Measurements from ENCODE around the gene PACRG. TPM values are rescaled to one million over a fixed set of nuclear protein-coding genes. Genes with fewer than 3 reads are reported as not detected.

Gene PACRG
- total RNA-seq, 2 donors from 2014 or later, result 0.14 to 3.9 TPM

DNA sequence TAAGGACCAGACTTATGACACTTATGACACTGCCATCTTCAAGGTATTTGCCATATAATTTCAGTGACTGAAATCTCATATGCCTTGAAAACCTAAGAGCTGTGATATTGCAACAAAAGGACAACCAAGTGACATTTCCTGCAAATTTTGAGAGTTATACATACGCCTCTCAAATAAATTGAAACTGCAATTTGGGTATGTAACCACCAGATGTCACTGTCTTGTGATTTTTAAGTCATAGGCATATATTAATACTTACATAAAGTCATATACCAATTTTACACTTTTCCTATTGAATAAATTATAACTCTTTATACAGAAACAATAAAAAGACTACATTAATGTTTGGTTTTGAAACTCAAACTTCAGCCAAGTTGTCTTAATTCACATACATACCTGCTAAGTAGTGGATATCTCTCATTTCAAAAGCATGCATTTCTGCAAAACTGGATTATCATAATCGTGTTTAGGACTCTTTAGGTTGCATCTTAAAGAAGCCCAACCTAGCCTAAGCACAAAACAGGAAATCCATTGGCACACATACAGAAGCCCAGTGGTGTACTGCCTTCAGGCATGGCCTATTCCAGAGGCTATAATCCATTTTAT is 180.2 kb downstream of the PACRG start:
- intact Hi-C loops (cut with DNase I), result no loop called here
- no peak for DNase-seq (ENCODE audit: low spot score)

- DNase-seq (ENCODE audit: low spot score), result no peak
- intact Hi-C loops (cut with DNase I), result no loop called here
These were observed 185.4 kb downstream of the PACRG start for GRCh38 chr6:162913206-162913605.

- no peak for DNase-seq (ENCODE audit: low spot score)
- intact Hi-C loops (cut with DNase I), result no loop called here
These were observed 189.7 kb downstream of the PACRG start for GRCh38 chr6:162917506-162917905.

- intact Hi-C loops (cut with DNase I), result no loop called here
- DNase-seq (ENCODE audit: low spot score), result no peak
These were observed 193.3 kb downstream of the PACRG start for GRCh38 chr6:162921062-162921461.

- DNase-seq (ENCODE audit: low spot score), result no peak
- intact Hi-C loops (cut with DNase I), result no loop called here
These were observed 193.8 kb downstream of the PACRG start for GRCh38 chr6:162921510-162922040.

- intact Hi-C loops (cut with DNase I), result no loop called here
- DNase-seq (ENCODE audit: low spot score), result no peak
These were observed 194.9 kb downstream of the PACRG start for GRCh38 chr6:162922563-162923166.

DNA sequence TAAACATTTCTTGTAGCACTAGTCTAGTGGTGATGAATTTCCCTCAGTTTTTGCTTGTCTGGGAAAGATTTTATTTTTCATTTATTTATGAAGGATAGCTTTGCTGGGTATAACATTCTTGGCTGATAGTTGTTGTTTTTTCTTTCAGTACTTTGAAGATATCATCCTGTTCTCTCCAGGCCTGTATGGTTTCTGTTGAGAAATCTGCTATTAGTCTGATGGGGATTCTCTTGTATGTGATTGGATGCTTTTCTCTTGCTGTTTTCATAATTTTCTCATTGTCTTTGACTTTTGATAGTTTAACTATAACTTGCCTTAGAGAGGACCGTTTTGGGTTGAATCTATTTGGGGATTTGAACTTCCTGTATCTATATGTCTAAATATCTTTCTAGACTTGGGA is 207.1 kb downstream of the PACRG start:
- DNase-seq (ENCODE audit: low spot score), result no peak
- intact Hi-C loops (cut with DNase I), result no loop called here

GRCh38 chr6:162940426-162940825 is 212.7 kb downstream of the PACRG start:
- intact Hi-C loops (cut with DNase I), result no loop called here

DNA sequence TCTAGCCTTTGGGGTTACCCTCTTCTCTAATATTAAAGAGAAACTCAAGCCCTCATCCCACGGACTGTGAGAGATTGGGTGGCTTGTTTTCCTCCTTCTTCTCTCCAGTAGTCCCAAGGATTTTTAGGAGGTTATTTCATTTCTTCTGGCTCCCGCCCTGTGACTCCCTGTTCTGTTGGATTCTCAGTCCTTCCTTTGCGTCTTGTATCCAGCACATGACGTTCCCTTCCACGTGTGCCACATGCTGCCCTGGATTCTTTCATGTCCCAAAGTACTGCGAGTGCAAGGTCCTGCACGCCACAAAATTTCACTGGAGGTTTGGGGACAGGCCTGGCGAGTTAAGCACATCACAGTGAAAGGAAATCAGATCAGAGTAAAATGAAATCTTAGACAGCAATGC is 213.4 kb downstream of the PACRG start:
- intact Hi-C loops (cut with DNase I), result no loop called here

More at GRCh38 chr6:162940426-162940825, 212.7 kb downstream of the PACRG start:
- DNase-seq (ENCODE audit: low spot score), result no peak

GRCh38 chr6:162942866-162943265 is 215.1 kb downstream of the PACRG start:
- DNase-seq (ENCODE audit: low spot score), result no peak
- intact Hi-C loops (cut with DNase I), result no loop called here

More for the DNA sequence above, 213.4 kb downstream of the PACRG start:
- DNase-seq (ENCODE audit: low spot score), result no peak

DNA sequence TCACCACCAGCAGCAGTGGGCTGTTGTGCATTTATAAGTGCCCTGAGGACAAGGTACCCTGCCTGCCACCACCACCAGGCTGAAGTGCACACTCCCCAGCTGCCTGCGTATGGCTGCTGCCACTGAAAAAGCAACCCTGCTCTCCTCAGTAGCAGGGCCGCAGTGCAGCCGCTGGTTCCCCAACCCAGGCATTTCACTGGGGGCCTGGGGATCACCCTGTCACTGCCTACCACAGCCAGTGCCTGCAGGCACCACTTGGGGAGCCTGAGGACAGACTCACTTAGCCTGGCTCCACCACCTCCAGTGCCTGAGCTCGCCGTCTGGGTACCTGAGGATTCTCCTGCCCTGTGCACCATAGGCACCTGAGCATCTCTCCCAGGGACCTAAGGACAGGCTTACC is 215.6 kb downstream of the PACRG start:
- intact Hi-C loops (cut with DNase I), result no loop called here
- no peak for DNase-seq (ENCODE audit: low spot score)

GRCh38 chr6:162951164-162951743 is 223.5 kb downstream of the PACRG start:
- intact Hi-C loops (cut with DNase I), result no loop called here
- no peak for DNase-seq (ENCODE audit: low spot score)

GRCh38 chr6:162952423-162952822 is 224.6 kb downstream of the PACRG start:
- intact Hi-C loops (cut with DNase I), result no loop called here

DNA sequence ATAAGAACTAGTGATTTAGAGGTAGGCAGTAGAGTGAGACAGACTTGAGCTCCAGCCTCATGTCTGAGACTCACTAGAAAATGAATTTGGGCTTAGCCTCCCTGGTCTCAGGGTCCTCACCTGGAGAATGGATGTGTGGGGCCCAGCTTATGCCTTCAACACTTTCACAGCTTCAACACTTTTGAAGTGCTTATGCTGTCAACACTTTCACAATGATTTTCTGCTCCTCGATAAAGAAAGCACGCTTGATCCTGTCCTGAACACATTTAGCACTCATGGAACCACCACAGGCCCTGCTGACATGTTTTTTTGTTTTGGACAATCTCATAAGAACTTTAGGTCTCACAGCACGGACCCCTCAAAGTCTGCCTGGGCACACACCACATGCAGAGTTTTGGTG is 229.3 kb downstream of the PACRG start:
- DNase-seq (ENCODE audit: low spot score), result no peak
- intact Hi-C loops (cut with DNase I), result no loop called here

More at GRCh38 chr6:162952423-162952822, 224.6 kb downstream of the PACRG start:
- no peak for DNase-seq (ENCODE audit: low spot score)

- intact Hi-C loops (cut with DNase I), result no loop called here
- no peak for DNase-seq (ENCODE audit: low spot score)
These were observed 233.1 kb downstream of the PACRG start for GRCh38 chr6:162960679-162961457.

DNA sequence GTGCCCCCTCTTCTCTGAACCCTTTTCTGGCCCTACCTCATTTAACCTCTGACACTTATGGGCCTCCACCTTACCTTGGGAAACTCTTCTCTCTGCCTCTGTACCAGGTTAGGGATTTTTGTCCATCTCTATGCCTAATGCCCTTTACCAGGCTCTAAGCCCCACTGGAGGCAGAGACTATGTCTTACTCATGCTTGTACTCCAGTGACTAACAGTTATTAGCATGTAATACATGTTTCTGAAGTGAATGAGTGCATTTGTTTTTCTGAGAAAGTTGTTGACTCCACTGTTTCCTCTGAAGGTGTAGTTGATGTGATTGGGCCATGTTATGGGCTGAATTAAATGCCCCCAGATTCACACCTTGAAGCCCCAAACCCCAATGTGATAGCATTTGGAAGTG is 234.3 kb downstream of the PACRG start:
- intact Hi-C loops (cut with DNase I), result no loop called here
- no peak for DNase-seq (ENCODE audit: low spot score)

- intact Hi-C loops (cut with DNase I), result no loop called here
- DNase-seq (ENCODE audit: low spot score), result no peak
These were observed 236.1 kb downstream of the PACRG start for GRCh38 chr6:162963861-162964260.

GRCh38 chr6:162964488-162965140 is 236.8 kb downstream of the PACRG start:
- intact Hi-C loops (cut with DNase I), result no loop called here
- no peak for DNase-seq (ENCODE audit: low spot score)

DNA sequence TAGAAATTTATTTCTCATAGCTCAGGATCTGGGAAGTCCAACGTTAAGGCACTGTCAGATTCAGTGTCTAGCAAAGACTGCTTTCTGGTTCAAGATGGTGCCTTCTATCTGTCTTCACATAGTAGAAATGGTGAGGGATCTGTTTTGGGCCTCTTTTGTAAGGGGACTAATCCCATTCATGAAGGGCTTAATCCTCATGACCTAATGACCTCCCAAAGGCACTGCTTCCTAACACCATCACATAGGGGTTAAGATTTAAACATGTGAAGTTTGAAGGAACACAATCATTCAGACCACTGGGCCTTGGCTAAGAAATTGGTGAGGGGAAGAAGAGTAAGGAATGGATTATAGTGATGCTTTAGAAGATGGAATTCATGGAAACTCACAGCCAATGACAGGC is 237.6 kb downstream of the PACRG start:
- intact Hi-C loops (cut with DNase I), result no loop called here
- DNase-seq (ENCODE audit: low spot score), result no peak

DNA sequence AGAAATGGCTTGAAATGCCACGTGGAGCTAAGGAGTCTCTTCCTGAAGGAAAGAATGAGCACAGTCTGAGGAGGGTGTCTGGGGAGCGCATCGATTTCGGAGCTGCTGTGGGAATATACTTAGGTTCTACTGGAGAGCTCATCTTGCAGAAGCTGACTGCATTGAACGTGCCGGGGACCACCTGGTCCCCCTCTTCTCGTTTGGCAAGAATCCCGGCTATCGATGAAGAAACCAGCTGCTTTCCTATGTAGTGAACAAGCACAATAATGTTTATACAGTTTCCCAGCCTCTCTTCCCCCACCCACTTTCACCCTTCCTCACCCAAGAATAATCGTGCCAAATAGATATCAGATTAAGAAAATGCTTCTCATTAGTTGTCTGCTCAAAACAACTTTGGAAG is 242.5 kb downstream of the PACRG start:
- intact Hi-C loops (cut with DNase I), result no loop called here
- no peak for DNase-seq (ENCODE audit: low spot score)

Data from posterior vena cava (tissue), 2 donors.